ENCODE data around the gene AKAP8.

DNA sequence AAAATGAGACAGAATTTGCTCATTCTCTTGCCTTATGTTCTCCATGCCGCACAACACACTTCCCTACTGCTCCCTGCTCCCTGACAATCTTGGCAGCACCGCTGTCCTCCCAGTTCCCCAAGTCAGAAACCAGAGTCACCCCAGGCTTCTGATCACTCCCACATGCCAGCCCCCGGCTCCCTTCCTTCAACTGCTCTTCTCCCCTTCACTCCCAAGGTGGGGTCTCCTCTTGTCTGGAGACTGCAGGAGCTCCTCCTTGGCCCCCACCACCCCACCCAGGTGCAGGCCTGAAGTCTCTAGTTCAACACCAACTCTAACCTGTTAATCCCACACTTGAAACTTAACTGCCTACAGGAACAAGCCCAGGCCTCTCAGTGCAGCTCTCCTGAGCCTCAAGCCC is 16.8 kb upstream of the AKAP8 start:
- TF ChIP-seq POLR2AphosphoS5 (IDR thresholded peaks at IDR 0.05) (no peak), EP300 (IDR thresholded peaks at IDR 0.05) (no peak), POLR2A (IDR thresholded peaks at IDR 0.05) (no peak)
